Colonic mucosa (tissue), 4 donors: ENCODE measurements around the gene GRM7. TPM values are rescaled to one million over a fixed set of nuclear protein-coding genes. Genes with fewer than 3 reads are reported as not detected.

Experiments
- DNase-seq: peaks from one replicate; pipeline ENCODE4 v3.0.0-alpha.2; 2020
- H3K27ac ChIP-seq: fragments of 200-600 bp; one replicate; pipeline ENCODE4 v1.8.0; 2021
- H3K27me3 ChIP-seq: fragments of 200-600 bp; one replicate; pipeline ENCODE4 v1.8.0; 2021
- H3K36me3 ChIP-seq: fragments of 200-600 bp; one replicate; pipeline ENCODE4 v1.8.0; 2021
- H3K4me1 ChIP-seq: fragments of 200-600 bp; one replicate; pipeline ENCODE4 v1.8.0; 2021; ENCODE audit warnings: mild to moderate bottlenecking
- H3K4me3 ChIP-seq: fragments of 200-600 bp; one replicate; pipeline ENCODE4 v1.8.0; 2021
- H3K9ac ChIP-seq, 2 donors: one replicate each; pipeline ENCODE4 v1.7.0; 2013; ENCODE audit warnings: control low read depth in 2 of 2, low read depth in 2 of 2, low read length in 2 of 2
- H3K9me3 ChIP-seq: fragments of 200-600 bp; one replicate; pipeline ENCODE4 v1.8.0; 2021
- CTCF ChIP-seq: fragments of 200-600 bp; IDR thresholded peaks from one replicate; pipeline ENCODE4 v1.8.0; 2022; ENCODE audit warnings: antibody characterized with exemption, mild to moderate bottlenecking
- intact Hi-C: fragments of 100-400 bp; cut with DNase I; formaldehyde crosslinking; loops from one replicate; pipeline ENCODE4 v1.14.1; 2022
- total RNA-seq, 2 donors: library from RNA; stranded (reverse); fragmentation: NEBNext Ultra II Directional in 1 of 2; extraction: Animal tissue kit (Norgen Biotek cat#: 25700) in 1 of 2; gene quantifications; one replicate each; pipeline ENCODE4 v1.2.1, GENCODE V29; 2021
- donor health status: healthy.
- donor health status: DM: no; HTN: no; CAD: no.
- donor health status: DM: no; HTN: no; CAD: no.

Gene GRM7
- total RNA-seq, 2 donors from 2014 or later: 0.15 to 0.66 TPM

- no peak overlapping the region for H3K9ac ChIP-seq
- no peaks in the 10 kb centered on the region for H3K4me1 ChIP-seq
- TF ChIP-seq CTCF: no peak
- DNase-seq: no peak
- H3K9me3 ChIP-seq: no peaks in the 10 kb centered on the region
- intact Hi-C loops: no loop called here
- no peak overlapping the region for H3K27ac ChIP-seq
- H3K4me3 ChIP-seq: no peak overlapping the region
- no peaks in the 10 kb centered on the region for H3K27me3 ChIP-seq
- no peaks in the 10 kb centered on the region for H3K36me3 ChIP-seq
Measured at GRCh38 chr3:7684182-7684715, 823.3 kb downstream of the GRM7 start.

GRCh38 chr3:7687428-7688147 lies 826.7 kb downstream of the GRM7 start:
- H3K36me3 ChIP-seq: no peaks in the 10 kb centered on the region
- no peak overlapping the region for H3K4me3 ChIP-seq
- H3K4me1 ChIP-seq: no peaks in the 10 kb centered on the region
- no peaks in the 10 kb centered on the region for H3K9me3 ChIP-seq
- no peak overlapping the region for H3K9ac ChIP-seq
- TF ChIP-seq CTCF: no peak
- intact Hi-C loops: no loop called here
- H3K27me3 ChIP-seq: no peaks in the 10 kb centered on the region
- no peak for DNase-seq
- no peak overlapping the region for H3K27ac ChIP-seq

GRCh38 chr3:7692866-7693265 lies 832.0 kb downstream of the GRM7 start:
- TF ChIP-seq CTCF: no peak
- no peaks in the 10 kb centered on the region for H3K9me3 ChIP-seq
- H3K36me3 ChIP-seq: no peaks in the 10 kb centered on the region
- no peak overlapping the region for H3K4me3 ChIP-seq
- no peak overlapping the region for H3K9ac ChIP-seq
- intact Hi-C loops: no loop called here
- H3K27me3 ChIP-seq: no peaks in the 10 kb centered on the region
- H3K27ac ChIP-seq: no peak overlapping the region
- no peak for DNase-seq
- no peaks in the 10 kb centered on the region for H3K4me1 ChIP-seq

- TF ChIP-seq CTCF: no peak
- Histone ChIP-seq H3K9me3 (no peaks in the 10 kb centered on the region), H3K36me3 (no peaks in the 10 kb centered on the region), H3K4me3 (no peak overlapping the region), H3K9ac (no peak overlapping the region), H3K27ac (no peak overlapping the region), H3K27me3 (no peaks in the 10 kb centered on the region), H3K4me1 (no peaks in the 10 kb centered on the region)
- intact Hi-C loops: no loop called here
- DNase-seq: no peak
Measured at GRCh38 chr3:7693976-7694375, 833.1 kb downstream of the GRM7 start.

- TF ChIP-seq CTCF: no peak
- no peak overlapping the region for H3K9ac ChIP-seq
- H3K27me3 ChIP-seq: no peaks in the 10 kb centered on the region
- intact Hi-C loops: no loop called here
- no peaks in the 10 kb centered on the region for H3K4me1 ChIP-seq
- H3K4me3 ChIP-seq: no peak overlapping the region
- no peak for DNase-seq
- no peak overlapping the region for H3K27ac ChIP-seq
- no peaks in the 10 kb centered on the region for H3K9me3 ChIP-seq
- H3K36me3 ChIP-seq: no peaks in the 10 kb centered on the region
Measured at GRCh38 chr3:7695049-7695448, 834.1 kb downstream of the GRM7 start.
